ENCODE data around the gene MTNR1A.
"Not testable (repeated sequence)": the region's sequence is repeated elsewhere in the genome, so short reads cannot be mapped to it uniquely, and the experiment has no call there.

Gene MTNR1A

DNA sequence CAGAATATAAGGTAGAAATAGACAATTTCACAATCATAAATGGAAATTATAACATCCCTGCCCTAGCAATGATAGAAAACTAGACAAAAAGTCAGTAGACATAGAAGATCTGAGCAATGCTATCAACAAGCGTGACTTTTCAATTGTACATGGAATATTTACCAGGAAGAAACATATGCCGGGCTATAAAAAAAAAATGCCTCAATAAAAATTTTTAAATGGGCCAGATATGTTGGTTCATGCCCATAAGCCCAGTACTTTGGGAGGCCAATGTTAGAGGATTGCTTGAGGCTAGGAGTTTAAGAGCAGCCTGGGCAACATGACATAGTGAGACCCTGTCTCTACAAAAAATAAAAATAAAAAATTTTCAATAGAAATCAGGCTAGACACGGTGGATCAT is 5.3 kb upstream of the MTNR1A start:
- no peak for DNase-seq

- DNase-seq = no peak
Observed at GRCh38 chr4:186557486-186557885, 2.1 kb upstream of the MTNR1A start.

GRCh38 chr4:186557061-186557460 is 1.7 kb upstream of the MTNR1A start:
- DNase-seq = no peak

DNA sequence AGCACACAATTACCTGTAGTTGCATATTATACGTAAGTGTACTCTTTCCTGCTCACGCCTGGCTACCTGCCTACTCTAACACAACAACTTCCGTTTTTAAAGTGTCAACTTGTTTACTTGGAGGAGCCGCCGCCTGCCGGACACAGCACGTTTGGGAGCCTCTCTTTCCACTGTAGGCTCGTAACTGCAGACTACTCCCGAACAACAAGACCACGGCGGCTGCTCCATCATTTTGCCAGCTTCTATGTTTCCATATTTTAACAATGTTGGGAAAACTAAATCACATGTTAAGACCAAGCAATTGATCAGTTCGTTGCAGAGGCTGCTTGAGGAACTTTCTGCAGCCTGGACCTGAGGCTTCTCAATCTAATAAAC is 841 bp downstream of the MTNR1A start:
- no peak for DNase-seq

DNA sequence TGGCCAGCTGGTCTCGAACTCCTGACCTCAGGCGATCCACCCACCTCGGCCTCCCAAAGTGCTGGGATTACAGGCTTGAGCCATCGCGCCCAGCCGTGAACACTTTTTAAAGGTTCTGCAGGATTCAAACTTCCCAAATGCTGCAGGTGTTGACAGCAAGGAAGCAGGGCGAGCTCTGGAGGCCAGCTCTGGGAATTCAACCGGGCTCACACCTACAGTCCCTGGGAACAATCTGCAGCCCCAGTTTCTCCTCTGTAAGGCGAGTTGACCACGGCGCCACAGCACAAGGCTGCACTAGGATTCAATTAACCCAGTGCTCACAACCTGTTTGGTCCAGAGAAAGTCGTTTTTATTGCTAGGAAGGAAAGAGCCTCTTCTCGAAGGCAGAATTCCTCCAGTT is 1.6 kb downstream of the MTNR1A start:
- no peak for DNase-seq

DNA sequence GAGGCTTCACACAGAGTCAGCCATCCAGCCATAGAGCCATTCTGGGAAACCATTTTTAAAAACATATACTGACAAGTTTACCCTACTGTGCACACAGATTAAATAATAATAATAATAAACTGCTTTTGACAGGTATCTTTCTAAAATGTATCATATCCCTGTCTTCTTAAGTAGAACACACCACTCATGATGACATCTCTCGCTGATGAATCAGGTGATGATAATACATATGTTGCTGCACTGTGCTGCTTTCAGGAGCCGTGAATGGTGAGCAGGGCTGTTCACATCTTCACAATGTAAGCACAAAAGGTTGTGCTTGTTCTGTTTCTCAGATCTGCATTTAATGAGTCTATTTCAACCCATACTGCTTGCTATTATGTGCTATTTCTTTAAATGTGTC is 3.5 kb downstream of the MTNR1A start:
- no peak for DNase-seq

GRCh38 chr4:186545436-186545835 is 9.9 kb downstream of the MTNR1A start:
- DNase-seq = no peak

GRCh38 chr4:186543206-186543605 is 12.2 kb downstream of the MTNR1A start:
- no peak for DNase-seq

- DNase-seq = no peak
Observed at GRCh38 chr4:186541801-186542200, 13.6 kb downstream of the MTNR1A start.

DNA sequence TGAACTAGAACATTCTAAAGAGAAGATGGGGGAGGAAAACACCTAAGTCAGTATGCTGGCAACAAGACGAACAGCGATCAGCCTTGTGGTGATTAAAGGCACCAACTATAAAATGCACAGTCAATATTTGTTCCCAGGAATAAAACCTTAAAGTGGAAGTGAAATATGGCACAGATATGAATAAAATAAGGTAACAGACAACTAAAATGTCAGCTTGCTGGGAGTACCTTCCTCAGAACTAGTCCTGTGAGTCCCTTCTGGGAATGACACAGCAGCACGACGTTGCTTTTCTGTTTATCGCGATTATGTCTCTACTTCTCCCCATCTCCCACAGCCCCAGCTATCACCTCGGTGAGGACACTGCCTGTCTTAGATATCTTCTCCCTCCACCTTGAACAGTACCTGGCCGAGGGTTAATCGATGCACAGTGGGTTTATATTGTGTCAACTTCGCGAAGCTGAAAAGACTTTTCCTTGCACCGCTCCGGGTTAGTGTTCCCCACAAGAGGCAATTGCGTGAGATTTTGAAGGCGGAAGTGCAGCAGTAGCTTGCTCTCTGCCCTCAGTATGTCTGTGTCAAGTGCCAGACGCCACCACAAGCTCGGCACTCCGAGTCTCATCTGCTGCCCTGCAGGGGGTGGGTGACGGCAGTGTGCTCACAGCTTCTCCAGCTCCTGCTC is 17.4 kb downstream of the MTNR1A start:
- no peak for DNase-seq

DNA sequence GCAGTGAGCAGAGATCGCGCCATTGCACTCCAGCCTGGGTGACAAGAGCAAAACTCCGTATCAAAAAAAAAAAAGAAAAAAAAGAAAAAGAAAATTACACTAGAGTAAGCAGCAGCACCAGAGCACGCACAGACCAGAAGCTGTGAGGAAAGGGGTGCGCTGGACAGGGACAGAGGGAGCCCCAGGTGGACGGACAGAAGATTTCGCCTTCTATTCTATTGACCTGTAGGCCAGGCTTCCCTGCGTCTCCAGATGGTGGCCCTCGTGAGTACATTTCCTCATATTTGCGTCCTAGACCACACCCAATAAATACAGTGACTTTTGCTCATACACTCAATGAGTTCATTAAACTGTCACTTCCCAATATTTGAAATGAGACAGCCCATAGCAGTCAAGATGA is 19.1 kb downstream of the MTNR1A start:
- DNase-seq = no peak

DNA sequence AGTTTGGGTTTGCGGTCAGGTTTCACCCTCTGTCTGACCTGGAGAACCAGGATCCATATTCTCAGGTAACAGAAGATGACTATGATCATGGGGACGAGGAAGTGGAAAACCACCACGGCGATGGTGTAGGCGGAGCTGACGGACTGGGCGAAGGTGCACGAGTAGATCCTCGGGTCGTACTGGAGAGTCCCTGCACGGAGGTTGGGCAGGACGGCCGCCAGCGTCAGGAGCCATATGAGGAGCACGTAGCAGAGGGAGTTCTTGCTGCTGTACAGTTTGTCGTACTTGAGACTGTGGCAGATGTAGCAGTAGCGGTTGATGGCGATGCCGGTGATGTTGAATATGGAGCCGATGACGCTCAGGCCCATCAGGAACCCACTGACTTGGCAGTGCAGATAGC is 21.3 kb downstream of the MTNR1A start:
- no peak for DNase-seq

- DNase-seq = not testable (repeated sequence)
Observed at GRCh38 chr4:186523927-186524326, 31.4 kb downstream of the MTNR1A start.

- DNase-seq = no peak
Observed at GRCh38 chr4:186516287-186516686, 39.1 kb downstream of the MTNR1A start.

DNA sequence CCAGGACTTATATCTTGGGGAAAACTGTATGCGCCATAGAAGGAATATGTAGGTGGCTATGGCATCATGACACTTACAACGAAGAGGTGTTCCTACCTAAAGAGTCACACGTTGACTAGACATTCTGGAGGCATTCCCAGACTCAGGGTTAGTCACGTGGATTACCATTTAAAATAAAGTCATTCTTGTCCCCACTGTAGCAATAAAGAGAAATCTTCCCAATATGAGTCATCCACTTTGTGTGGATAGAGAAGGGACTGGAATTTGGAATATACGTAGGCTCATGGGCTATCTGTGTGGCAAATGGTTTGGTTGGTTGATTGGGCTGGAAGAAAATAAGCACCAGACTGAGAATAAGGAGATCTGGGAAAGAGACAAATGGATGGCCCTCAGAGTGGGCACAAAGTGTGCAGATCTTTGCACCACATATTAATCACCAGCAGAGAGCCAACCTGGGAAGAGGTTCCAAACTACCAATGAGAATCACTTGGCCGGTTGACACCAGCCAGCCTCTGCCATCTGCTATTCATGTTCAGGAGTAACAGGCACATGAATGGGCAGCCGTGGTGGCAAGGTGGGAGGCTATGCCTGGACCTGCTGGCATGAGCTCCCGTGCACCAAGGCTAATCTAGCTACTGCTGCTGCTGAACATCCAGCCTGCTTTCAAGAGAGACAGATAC is 41.0 kb downstream of the MTNR1A start:
- DNase-seq = no peak

DNA sequence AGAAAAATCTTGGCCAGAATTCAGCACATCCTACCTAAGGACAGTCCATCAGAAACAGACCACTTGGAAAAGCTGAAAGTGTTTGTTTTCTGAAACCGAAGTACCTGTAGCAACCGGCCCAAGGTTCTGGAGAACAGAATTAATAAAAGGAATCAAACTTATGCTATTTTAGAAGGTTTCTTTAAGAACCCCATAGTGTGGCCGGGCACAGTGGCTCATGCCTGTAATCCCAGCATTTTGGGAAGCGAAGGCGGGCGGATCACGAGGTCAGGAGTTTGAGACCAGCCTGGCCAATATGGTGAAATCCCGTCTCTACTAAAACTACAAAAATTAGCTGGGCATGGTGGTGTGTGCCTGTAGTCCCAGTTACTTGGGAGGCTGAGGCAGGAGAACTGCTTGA is 50.6 kb downstream of the MTNR1A start:
- not testable (repeated sequence) for DNase-seq

DNA sequence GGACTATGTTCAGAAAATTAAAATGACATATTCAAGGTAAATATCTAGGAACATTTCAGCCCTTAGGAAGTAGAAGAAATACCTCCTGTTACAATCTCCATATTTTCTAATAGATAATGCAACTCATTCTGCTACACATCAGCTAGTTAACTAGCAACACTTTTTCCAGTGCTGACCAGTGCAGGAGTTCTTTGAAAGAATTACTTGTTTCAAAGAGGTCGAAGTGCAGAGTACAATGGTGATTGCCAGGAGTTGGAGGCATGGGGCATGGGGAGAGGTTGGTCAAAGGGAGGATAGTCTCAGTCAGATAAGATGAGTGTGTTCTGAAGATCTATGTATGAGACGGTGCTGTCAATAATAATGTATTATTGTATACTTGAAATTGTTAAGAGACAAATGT is 53.1 kb downstream of the MTNR1A start:
- DNase-seq = no peak

GRCh38 chr4:186501554-186501953 is 53.8 kb downstream of the MTNR1A start:
- no peak for DNase-seq

- no peak for DNase-seq
Observed at GRCh38 chr4:186500721-186501304, 54.6 kb downstream of the MTNR1A start.

DNA sequence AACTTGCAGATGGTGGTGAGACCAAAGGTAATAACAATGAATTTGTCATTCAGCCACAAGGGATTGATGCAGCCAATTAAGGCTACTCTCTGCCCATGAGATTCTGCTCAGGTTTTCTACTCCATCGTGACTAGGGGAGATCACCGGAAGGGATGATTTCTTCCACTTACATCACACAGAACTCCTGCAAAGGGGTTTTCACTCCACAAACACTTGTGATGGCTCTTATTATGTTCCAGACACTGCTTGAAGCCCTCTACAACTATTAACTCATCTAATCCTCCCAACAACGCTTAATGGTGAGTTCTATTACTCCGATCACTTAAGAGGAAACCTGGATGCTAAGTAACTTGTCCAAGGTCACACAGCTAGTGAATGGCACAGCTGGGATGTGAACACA is 55.9 kb downstream of the MTNR1A start:
- no peak for DNase-seq

GRCh38 chr4:186497043-186497442 is 58.3 kb downstream of the MTNR1A start:
- DNase-seq = no peak

GRCh38 chr4:186494496-186494895 is 60.9 kb downstream of the MTNR1A start:
- DNase-seq = no peak

DNA sequence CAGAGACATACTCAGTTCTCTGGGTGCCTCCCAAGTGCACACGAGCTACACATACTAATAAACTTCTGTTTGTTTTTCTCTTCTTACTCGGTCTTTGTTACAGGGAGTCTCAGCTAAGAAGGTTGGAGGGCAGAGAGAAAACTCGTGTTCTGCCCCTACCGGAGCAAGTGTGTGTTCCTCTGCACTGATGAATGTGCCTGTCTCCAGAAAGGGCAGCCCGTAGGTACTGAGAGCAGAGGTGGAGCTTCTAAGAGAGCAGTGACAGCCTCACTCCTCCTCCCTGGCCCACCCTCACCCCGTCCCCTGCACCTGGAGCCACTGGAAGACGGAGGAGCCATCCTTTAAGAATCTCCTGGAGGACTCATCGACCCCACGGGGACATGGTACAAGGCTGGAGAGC is 67.6 kb downstream of the MTNR1A start:
- DNase-seq = no peak

GRCh38 chr4:186486172-186486571 is 69.2 kb downstream of the MTNR1A start:
- DNase-seq = no peak
